ENCODE results near the gene PWP1.
"Not testable (repeated sequence)": the region's sequence is repeated elsewhere in the genome, so short reads cannot be mapped to it uniquely, and the experiment has no call there.

The PWP1 gene

GRCh38 chr12:107727327-107727726 lies 41.7 kb downstream of the PWP1 start:
- not testable (repeated sequence) for H3K36me3 ChIP-seq (ENCODE audit: control insufficient read depth, insufficient read depth, low read length); H3K9ac ChIP-seq (ENCODE audit: low read length); H3K4me3 ChIP-seq (ENCODE audit: low read length); H3K27ac ChIP-seq (ENCODE audit: low read depth, low read length); H3K27me3 ChIP-seq (ENCODE audit: control insufficient read depth, insufficient read depth, low read length); H3K4me1 ChIP-seq (ENCODE audit: control insufficient read depth, insufficient read depth, low read length)

DNA sequence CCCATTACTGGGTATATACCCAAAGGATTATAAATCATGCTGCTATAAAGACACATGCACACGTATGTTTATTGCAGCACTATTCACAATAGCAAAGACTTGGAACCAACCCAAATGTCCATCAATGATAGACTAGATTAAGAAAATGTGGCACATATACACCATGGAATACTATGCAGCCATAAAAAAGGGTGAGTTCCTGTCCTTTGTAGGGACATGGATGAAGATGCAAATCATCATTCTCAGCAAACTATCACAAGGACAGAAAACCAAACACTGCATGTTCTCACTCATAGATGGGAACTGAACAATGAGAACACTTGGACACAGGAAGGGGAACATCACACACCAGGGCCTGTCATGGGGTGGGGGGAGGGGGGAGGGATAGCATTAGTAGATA lies 42.1 kb downstream of the PWP1 start:
- H3K4me1 ChIP-seq (ENCODE audit: control insufficient read depth, insufficient read depth, low read length); H3K4me3 ChIP-seq (ENCODE audit: low read length); H3K9ac ChIP-seq (ENCODE audit: low read length); H3K36me3 ChIP-seq (ENCODE audit: control insufficient read depth, insufficient read depth, low read length); H3K27me3 ChIP-seq (ENCODE audit: control insufficient read depth, insufficient read depth, low read length); H3K27ac ChIP-seq (ENCODE audit: low read depth, low read length): not testable (repeated sequence)

DNA sequence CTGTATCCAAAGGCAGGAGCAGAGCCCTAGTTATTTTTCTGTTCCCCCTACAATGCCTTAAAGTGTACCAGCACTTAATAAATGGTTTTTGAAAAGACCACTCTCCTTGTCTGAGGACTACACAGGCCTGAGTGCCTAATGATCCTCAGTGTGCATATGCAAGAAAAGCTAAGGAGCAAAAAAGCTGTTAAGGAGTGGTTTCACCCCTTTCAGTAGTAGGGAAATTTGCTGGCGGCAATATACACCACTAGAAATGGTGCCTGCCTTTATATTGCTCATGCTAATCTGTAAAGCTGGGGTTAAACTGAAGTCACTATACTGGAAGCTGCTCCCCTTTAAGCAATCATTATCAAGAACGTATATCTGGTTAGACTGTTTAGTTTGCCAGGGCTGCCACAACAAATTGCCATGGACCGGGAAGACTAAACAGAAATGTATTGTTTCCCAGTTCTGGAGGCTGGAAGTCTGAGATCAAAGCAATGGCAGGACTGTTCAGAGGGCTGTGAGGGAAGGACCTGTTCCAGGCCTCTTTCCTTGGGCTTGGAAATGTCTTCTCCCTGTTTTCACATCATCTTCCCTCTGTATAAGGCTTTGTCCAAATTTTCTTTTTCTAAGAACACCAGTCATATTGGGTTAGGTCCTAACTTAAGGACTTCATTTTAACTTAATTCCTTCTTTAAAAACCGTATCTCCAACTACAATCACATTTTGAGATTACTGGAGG lies 45.2 kb downstream of the PWP1 start:
- Histone ChIP-seq H3K4me1 (ENCODE audit: control insufficient read depth, insufficient read depth, low read length) (no peaks in the 10 kb centered on the region), H3K27ac (ENCODE audit: low read depth, low read length) (no peak overlapping the region), H3K4me3 (ENCODE audit: low read length) (no peak overlapping the region), H3K36me3 (ENCODE audit: control insufficient read depth, insufficient read depth, low read length) (peaks cover 9% of the 10 kb centered on the region), H3K9ac (ENCODE audit: low read length) (no peak overlapping the region), H3K27me3 (ENCODE audit: control insufficient read depth, insufficient read depth, low read length) (no peaks in the 10 kb centered on the region)

- Histone ChIP-seq H3K4me3 (ENCODE audit: low read length) (no peak overlapping the region), H3K36me3 (ENCODE audit: control insufficient read depth, insufficient read depth, low read length) (peaks cover 13% of the 10 kb centered on the region), H3K27ac (ENCODE audit: low read depth, low read length) (no peak overlapping the region), H3K9ac (ENCODE audit: low read length) (no peak overlapping the region), H3K4me1 (ENCODE audit: control insufficient read depth, insufficient read depth, low read length) (no peaks in the 10 kb centered on the region), H3K27me3 (ENCODE audit: control insufficient read depth, insufficient read depth, low read length) (no peaks in the 10 kb centered on the region)
Observed at GRCh38 chr12:107731366-107731765, 45.8 kb downstream of the PWP1 start.

DNA sequence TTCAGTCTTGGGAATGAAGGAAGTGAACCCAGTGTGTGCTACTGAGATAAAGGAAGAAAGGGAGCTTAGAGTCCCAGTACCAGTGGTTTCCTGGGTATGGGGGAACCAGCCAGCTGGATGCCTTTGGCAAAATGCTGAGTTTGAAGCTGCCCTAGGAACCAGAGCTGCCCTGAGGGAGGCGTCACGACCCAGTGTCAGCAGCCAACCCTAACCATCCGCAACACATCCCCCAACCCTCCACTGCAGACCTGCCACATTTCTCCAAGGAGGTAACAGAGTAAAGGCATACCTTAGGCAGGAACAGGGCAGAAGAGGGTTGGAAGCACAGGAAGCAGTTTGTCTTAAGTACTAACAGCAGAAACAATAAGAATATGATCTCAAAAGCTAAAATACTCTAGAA lies 46.8 kb downstream of the PWP1 start:
- peaks cover 22% of the 10 kb centered on the region for H3K36me3 ChIP-seq (ENCODE audit: control insufficient read depth, insufficient read depth, low read length)
- H3K4me3 ChIP-seq (ENCODE audit: low read length) = no peak overlapping the region
- no peak overlapping the region for H3K9ac ChIP-seq (ENCODE audit: low read length)
- H3K27me3 ChIP-seq (ENCODE audit: control insufficient read depth, insufficient read depth, low read length) = no peaks in the 10 kb centered on the region
- no peak overlapping the region for H3K27ac ChIP-seq (ENCODE audit: low read depth, low read length)
- no peaks in the 10 kb centered on the region for H3K4me1 ChIP-seq (ENCODE audit: control insufficient read depth, insufficient read depth, low read length)

- Histone ChIP-seq H3K27ac (ENCODE audit: low read depth, low read length) (no peak overlapping the region), H3K4me3 (ENCODE audit: low read length) (no peak overlapping the region), H3K9ac (ENCODE audit: low read length) (no peak overlapping the region), H3K27me3 (ENCODE audit: control insufficient read depth, insufficient read depth, low read length) (no peaks in the 10 kb centered on the region), H3K4me1 (ENCODE audit: control insufficient read depth, insufficient read depth, low read length) (no peaks in the 10 kb centered on the region), H3K36me3 (ENCODE audit: control insufficient read depth, insufficient read depth, low read length) (peaks cover 36% of the 10 kb centered on the region)
Observed at GRCh38 chr12:107734139-107734538, 48.5 kb downstream of the PWP1 start.

- Histone ChIP-seq H3K4me1 (ENCODE audit: control insufficient read depth, insufficient read depth, low read length) (no peaks in the 10 kb centered on the region), H3K9ac (ENCODE audit: low read length) (no peak overlapping the region), H3K27ac (ENCODE audit: low read depth, low read length) (no peak overlapping the region), H3K36me3 (ENCODE audit: control insufficient read depth, insufficient read depth, low read length) (peaks cover 47% of the 10 kb centered on the region), H3K27me3 (ENCODE audit: control insufficient read depth, insufficient read depth, low read length) (no peaks in the 10 kb centered on the region), H3K4me3 (ENCODE audit: low read length) (no peak overlapping the region)
Observed at GRCh38 chr12:107735763-107736162, 50.2 kb downstream of the PWP1 start.

DNA sequence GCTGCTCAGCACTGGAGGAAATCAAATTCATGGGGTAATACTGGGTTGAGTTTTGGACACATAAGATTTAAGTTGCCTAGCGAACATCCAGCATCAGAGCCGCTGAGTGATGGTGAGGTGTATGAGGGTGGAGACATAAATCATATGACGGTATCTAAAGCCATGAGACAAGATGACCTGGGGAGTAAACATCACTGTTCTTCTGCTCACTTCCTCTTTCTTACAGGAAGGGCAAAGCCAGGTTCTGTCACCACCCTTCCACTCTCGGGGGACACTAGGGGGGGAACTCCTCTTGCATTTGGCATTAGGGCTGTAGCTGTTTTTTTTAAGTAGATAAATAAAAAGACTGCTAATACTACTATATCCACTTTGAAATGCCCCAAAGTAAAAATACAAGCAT lies 51.3 kb downstream of the PWP1 start:
- no peak overlapping the region for H3K4me3 ChIP-seq (ENCODE audit: low read length)
- H3K9ac ChIP-seq (ENCODE audit: low read length) = no peak overlapping the region
- H3K27me3 ChIP-seq (ENCODE audit: control insufficient read depth, insufficient read depth, low read length) = no peaks in the 10 kb centered on the region
- peaks cover 55% of the 10 kb centered on the region for H3K36me3 ChIP-seq (ENCODE audit: control insufficient read depth, insufficient read depth, low read length)
- H3K4me1 ChIP-seq (ENCODE audit: control insufficient read depth, insufficient read depth, low read length) = no peaks in the 10 kb centered on the region
- no peak overlapping the region for H3K27ac ChIP-seq (ENCODE audit: low read depth, low read length)

DNA sequence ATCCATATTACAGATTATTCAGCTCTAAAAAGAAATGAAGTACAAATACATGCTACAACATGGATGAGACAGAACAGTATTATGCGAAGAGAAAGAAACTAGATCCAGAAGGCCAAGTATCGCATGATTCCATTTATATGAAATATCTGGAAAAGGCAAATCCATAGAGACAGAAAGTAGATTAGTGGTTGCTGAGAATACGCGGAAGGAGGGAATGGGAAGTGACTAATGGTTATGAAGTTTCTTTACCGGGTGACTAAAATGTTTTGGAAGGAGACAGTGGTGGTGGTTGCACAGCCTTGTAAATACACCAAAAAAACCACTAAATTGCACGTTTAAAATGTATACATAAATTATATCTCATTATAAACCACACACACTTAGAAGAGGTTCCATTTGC lies 62.9 kb downstream of the PWP1 start:
- H3K9ac ChIP-seq (ENCODE audit: low read length) = no peak overlapping the region
- H3K27ac ChIP-seq (ENCODE audit: low read depth, low read length) = no peak overlapping the region
- H3K36me3 ChIP-seq (ENCODE audit: control insufficient read depth, insufficient read depth, low read length) = peaks cover 36% of the 10 kb centered on the region
- no peak overlapping the region for H3K4me3 ChIP-seq (ENCODE audit: low read length)
- H3K4me1 ChIP-seq (ENCODE audit: control insufficient read depth, insufficient read depth, low read length) = no peaks in the 10 kb centered on the region
- H3K27me3 ChIP-seq (ENCODE audit: control insufficient read depth, insufficient read depth, low read length) = no peaks in the 10 kb centered on the region

- Histone ChIP-seq H3K36me3 (ENCODE audit: control insufficient read depth, insufficient read depth, low read length) (peaks cover 33% of the 10 kb centered on the region), H3K27ac (ENCODE audit: low read depth, low read length) (no peak overlapping the region), H3K4me1 (ENCODE audit: control insufficient read depth, insufficient read depth, low read length) (no peaks in the 10 kb centered on the region), H3K4me3 (ENCODE audit: low read length) (no peak overlapping the region), H3K27me3 (ENCODE audit: control insufficient read depth, insufficient read depth, low read length) (no peaks in the 10 kb centered on the region), H3K9ac (ENCODE audit: low read length) (no peak overlapping the region)
Observed at GRCh38 chr12:107749083-107749482, 63.5 kb downstream of the PWP1 start.

DNA sequence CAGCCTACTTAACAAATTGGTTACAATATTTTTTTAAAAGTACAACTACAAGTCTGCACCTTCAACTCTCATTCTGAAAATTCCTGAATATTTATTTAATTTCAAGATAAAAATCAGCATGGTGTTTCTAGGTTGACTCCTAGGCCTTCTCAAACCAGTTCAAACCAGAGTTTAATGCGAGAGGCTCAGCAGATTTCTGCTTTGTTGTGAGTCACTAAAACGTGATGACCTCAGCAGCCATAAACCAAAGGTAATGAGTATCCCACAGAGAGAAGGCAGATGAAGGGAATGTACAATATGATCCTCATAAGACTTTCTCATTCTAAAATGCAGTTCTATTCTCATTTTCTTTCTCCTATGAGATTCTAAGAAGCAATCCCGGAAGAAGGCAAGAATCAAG lies 73.8 kb downstream of the PWP1 start:
- H3K36me3 ChIP-seq (ENCODE audit: control insufficient read depth, insufficient read depth, low read length) = peaks cover 8% of the 10 kb centered on the region
- no peaks in the 10 kb centered on the region for H3K27me3 ChIP-seq (ENCODE audit: control insufficient read depth, insufficient read depth, low read length)
- H3K9ac ChIP-seq (ENCODE audit: low read length) = no peak overlapping the region
- H3K4me3 ChIP-seq (ENCODE audit: low read length) = peak overlapping the region; percentile 94
- peaks cover 23% of the 10 kb centered on the region for H3K4me1 ChIP-seq (ENCODE audit: control insufficient read depth, insufficient read depth, low read length)
- no peak overlapping the region for H3K27ac ChIP-seq (ENCODE audit: low read depth, low read length)

GRCh38 chr12:107760207-107760808 lies 74.7 kb downstream of the PWP1 start:
- Histone ChIP-seq H3K27ac (ENCODE audit: low read depth, low read length) (peak overlapping the region; percentile 43), H3K4me1 (ENCODE audit: control insufficient read depth, insufficient read depth, low read length) (peaks cover 23% of the 10 kb centered on the region), H3K36me3 (ENCODE audit: control insufficient read depth, insufficient read depth, low read length) (peaks cover 3% of the 10 kb centered on the region), H3K4me3 (ENCODE audit: low read length) (peak overlapping the region; percentile 94), H3K27me3 (ENCODE audit: control insufficient read depth, insufficient read depth, low read length) (no peaks in the 10 kb centered on the region), H3K9ac (ENCODE audit: low read length) (peak overlapping the region; percentile 76)
